GM06990 (cell line): ENCODE results near the gene EYS.

ENCODE experiments used
- DNase-seq: peaks from one replicate; pipeline ENCODE4 v3.0.0-alpha.2; 2011; ENCODE audit not compliant: insufficient read length; ENCODE audit errors: extremely low read depth
- H3K27me3 ChIP-seq: replicated peaks from 2 replicates; pipeline ENCODE4 v1.6.0; 2011; ENCODE audit warnings: low read length; ENCODE audit not compliant: control insufficient read depth, insufficient read depth
- H3K36me3 ChIP-seq: 2 replicates; pipeline ENCODE4 v1.5.1; 2011; ENCODE audit warnings: low read length; ENCODE audit not compliant: control insufficient read depth, insufficient read depth
- H3K4me3 ChIP-seq: replicated peaks from 2 replicates; pipeline ENCODE4 v1.5.1; 2011; ENCODE audit warnings: low read depth, mild to moderate bottlenecking, control low read depth, low read length
- CTCF ChIP-seq: IDR thresholded peaks from 2 replicates; pipeline ENCODE4 v1.5.1; 2011; ENCODE audit warnings: low read length, control low read depth, mild to moderate bottlenecking, inconsistent platforms; ENCODE audit not compliant: insufficient read depth, poor library complexity, severe bottlenecking

Gene EYS

GRCh38 chr6:64083261-64083660 is 1623.8 kb downstream of the EYS start:
- no peaks in the 10 kb centered on the region for H3K36me3 ChIP-seq
- no peak overlapping the region for H3K4me3 ChIP-seq
- H3K27me3 ChIP-seq: no peaks in the 10 kb centered on the region
- DNase-seq: peak; percentile 15
- TF ChIP-seq CTCF: no peak

- no peak for TF ChIP-seq CTCF
- no peak for DNase-seq
- no peak overlapping the region for H3K4me3 ChIP-seq
- no peaks in the 10 kb centered on the region for H3K36me3 ChIP-seq
- H3K27me3 ChIP-seq: no peaks in the 10 kb centered on the region
Measured at GRCh38 chr6:64081453-64081852, 1625.6 kb downstream of the EYS start.

- H3K4me3 ChIP-seq: no peak overlapping the region
- H3K27me3 ChIP-seq: no peaks in the 10 kb centered on the region
- no peak for TF ChIP-seq CTCF
- no peaks in the 10 kb centered on the region for H3K36me3 ChIP-seq
- no peak for DNase-seq
Measured at GRCh38 chr6:64074981-64075380, 1632.0 kb downstream of the EYS start.

- H3K4me3 ChIP-seq: no peak overlapping the region
- no peak for DNase-seq
- no peaks in the 10 kb centered on the region for H3K36me3 ChIP-seq
- no peak for TF ChIP-seq CTCF
- H3K27me3 ChIP-seq: no peaks in the 10 kb centered on the region
Measured at GRCh38 chr6:64072686-64073085, 1634.3 kb downstream of the EYS start.

GRCh38 chr6:64064919-64065318 is 1642.1 kb downstream of the EYS start:
- no peaks in the 10 kb centered on the region for H3K36me3 ChIP-seq
- no peak for DNase-seq
- no peak overlapping the region for H3K4me3 ChIP-seq
- no peaks in the 10 kb centered on the region for H3K27me3 ChIP-seq
- TF ChIP-seq CTCF: no peak

- no peak for DNase-seq
- H3K4me3 ChIP-seq: no peak overlapping the region
- H3K27me3 ChIP-seq: no peaks in the 10 kb centered on the region
- no peak for TF ChIP-seq CTCF
- no peaks in the 10 kb centered on the region for H3K36me3 ChIP-seq
Measured at GRCh38 chr6:64062960-64063683, 1643.9 kb downstream of the EYS start.
